ENCODE measurements around the gene CCM2. TPM values are rescaled to one million over a fixed set of nuclear protein-coding genes. Genes with fewer than 3 reads are reported as not detected.

The CCM2 gene
- total and polyA plus RNA-seq, 2 of the 8 experiments (the other 6 are each of a cell fraction or from before 2014, with no cell fraction given) = 31.6 to 41.2 TPM

- TF ChIP-seq CHD7 (IDR thresholded peaks at IDR 0.05; ENCODE audit: insufficient replicate concordance, low read length) (no peak), POLR2A (IDR thresholded peaks at IDR 0.05; ENCODE audit: control extremely low read depth in 1 of 2, low read depth in 2 of 2, low read length in 2 of 2) (no peak), EGR1 (IDR thresholded peaks at IDR 0.05; ENCODE audit: borderline replicate concordance, low read depth, low read length) (no peak), CHD2 (IDR thresholded peaks at IDR 0.05; ENCODE audit: low read length) (no peak), TAF1 (IDR thresholded peaks at IDR 0.05; ENCODE audit: low read depth, low read length) (no peak)
- TF ChIP-seq, protein P1, sequence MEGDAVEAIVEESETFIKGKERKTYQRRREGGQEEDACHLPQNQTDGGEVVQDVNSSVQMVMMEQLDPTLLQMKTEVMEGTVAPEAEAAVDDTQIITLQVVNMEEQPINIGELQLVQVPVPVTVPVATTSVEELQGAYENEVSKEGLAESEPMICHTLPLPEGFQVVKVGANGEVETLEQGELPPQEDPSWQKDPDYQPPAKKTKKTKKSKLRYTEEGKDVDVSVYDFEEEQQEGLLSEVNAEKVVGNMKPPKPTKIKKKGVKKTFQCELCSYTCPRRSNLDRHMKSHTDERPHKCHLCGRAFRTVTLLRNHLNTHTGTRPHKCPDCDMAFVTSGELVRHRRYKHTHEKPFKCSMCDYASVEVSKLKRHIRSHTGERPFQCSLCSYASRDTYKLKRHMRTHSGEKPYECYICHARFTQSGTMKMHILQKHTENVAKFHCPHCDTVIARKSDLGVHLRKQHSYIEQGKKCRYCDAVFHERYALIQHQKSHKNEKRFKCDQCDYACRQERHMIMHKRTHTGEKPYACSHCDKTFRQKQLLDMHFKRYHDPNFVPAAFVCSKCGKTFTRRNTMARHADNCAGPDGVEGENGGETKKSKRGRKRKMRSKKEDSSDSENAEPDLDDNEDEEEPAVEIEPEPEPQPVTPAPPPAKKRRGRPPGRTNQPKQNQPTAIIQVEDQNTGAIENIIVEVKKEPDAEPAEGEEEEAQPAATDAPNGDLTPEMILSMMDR (IDR thresholded peaks at IDR 0.05; ENCODE audit: control extremely low read depth in 1 of 3, insufficient read depth in 1 of 3, low read depth in 1 of 3, low read length in 3 of 3) = no peak
Measured at GRCh38 chr7:45080958-45081669, 81.1 kb downstream of the CCM2 start (continued).

Measured in H1 (cell line).